ENCODE data around the gene TGM2. TPM values are rescaled to one million over a fixed set of nuclear protein-coding genes. Genes with fewer than 3 reads are reported as not detected.

The TGM2 gene
- total RNA-seq, 1 donor from 2014 or later = 9.6 TPM

DNA sequence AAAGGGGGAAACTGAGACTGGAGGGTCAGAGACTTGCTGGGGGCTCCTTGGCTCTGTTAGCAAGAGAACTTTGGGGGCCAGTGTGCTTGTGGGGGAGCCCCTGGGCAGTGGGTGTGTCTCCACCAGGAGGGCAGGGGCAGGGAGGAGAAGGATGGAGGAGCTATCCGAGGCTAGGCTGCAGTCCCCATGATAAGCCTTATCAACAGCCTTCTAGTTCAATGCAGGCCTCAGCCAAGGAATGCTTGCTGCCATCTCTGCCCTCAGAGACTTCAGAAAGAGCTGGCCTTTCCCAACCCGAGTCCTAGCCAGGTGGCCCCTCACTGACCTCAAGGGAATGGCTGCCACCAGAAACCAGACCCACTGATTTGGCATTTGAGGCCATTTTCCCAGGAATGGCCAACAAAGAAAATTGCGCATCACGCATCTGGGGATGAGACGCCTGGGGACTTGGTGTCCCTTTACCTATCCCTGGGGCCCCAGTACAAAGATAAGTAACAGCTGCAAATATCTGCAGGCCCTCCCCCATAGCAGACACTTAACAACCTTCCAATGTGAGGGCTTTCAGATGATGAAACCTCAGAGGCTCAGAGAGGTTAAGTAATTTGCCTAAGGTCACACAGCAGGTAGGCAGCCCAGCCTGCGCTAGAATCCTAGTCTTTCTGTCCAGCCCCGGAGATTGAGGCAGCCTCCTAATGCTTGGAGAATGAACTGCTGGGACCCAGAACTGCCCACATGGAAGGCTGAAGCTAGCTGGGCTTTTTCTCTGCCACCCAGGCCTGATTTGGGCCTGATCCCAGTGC lies 4.9 kb downstream of the TGM2 start:
- no peak for ATAC-seq

DNA sequence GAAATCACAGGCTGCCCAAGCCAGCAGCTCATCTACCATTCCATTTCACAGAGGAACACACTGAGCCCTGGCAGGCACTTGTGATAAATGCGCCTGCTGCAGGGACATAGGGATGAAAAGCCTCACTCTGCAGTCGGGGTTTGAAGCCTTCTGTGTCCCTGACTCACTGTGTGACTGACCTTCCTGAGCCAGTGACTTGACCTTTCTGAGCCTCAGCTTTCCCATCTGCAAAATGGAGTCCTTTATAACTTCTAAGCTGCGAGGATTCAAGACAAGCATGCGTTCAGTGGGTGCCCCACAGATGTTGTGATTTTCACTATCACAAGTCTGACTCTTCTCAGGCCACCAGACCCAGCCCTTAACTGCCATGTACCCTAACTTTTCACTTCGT lies 5.5 kb downstream of the TGM2 start:
- no peak for ATAC-seq

DNA sequence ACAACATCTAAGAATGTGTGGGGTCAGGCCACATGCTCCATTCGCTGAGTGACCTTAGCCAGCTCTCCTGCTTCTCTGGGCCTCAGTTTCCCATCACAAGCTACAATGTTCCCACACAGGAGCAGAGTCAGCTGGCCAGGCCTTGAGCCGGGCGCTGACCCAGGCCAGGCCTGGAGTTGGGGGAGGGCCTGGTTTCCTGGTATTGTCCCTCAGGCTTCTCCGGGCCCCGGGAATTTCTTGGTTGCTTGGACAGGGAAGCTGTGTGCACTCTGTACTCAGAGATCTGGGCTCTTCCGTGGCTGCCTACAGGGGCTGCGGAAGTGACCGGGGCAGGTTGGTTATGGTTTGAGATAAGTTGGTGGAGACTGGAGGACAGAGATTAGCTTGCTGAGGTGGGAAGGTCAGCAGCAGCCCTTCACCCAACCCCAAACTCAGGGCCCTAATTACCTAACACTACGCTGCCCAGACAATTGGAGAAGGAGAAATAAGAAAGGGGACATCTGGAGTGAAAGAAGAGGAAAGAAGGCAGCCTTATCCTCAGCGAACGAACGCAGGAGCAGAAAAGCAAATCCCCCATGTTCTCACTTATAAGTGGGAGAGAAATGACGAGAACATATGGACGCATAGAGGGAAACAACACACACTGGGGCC lies 6.2 kb downstream of the TGM2 start:
- peak; percentile 26 for ATAC-seq

DNA sequence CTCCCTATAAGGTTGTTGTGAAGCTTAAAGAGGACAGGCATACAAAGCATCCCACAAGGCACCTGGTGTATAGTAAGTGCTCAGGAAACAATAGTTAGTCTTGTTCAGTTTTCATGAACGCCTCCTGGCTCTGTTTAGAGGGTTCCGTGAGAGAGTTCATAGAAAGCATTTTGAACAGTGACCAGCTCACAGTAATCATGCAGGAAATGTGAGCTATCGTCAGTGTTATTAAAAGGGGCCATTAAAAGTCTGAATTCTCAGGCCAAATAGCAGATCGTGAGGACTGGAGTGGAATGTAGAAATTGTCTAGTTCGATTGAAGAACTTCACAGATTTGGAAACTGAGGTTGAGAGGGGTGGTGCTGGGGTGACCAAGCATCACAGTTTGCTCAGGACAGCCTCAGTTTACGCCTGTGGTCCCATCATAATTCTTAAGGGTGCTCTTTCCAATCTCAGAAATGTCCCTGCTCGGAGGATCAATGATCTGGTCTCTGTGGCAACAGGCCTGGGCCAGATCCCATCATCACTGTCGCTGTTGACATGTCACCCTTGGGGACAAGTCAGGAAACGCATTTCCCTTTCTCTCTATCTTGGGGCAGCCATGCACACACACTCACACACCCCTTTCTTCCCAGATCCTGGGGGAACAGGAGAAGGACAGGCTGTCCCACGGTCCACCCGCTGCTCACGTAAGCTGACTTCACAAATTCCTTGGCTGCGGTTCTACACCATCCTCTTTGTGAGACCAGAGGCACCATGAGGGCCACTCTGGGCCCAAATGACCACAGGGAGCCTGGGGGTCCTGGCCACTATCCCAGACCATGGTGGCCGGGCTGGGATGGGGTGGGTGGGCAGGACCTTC lies 7.2 kb downstream of the TGM2 start:
- no peak for ATAC-seq

DNA sequence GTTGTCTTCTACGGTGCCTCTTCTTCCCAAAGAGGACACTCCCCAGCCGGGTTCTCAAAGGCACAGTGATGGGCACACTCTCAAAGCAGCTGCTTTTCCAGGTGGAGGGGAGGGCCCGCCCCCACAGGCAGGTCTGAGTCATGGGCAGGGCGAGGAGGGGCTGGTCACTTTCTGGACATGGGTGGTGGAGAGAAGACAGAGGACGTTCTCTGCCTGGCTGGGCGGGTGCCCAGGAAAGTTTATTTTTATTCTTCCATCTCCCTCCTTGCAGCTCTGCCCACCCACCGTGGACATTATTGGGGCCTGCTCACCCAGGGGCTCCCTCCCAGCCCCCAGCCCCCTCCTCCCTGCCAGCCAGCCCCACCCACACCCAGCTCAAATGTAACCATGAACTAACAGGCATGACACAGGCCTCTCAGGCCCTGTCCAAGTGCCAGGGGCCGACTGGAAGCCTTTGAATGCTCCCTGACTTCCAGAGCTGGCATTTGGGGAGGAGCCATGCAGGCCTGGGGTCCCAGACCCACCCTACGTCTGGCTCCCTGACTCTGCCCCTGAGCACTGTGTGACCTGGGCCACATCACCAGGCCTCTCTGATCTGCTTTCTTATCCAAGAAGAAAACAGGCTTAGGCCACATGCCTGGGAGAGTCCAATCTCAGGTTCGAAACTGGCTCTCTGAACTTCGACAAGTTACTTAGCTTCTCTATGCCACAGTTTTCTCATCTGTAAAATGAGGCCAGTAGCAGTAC lies 8.0 kb downstream of the TGM2 start:
- no peak for ATAC-seq

DNA sequence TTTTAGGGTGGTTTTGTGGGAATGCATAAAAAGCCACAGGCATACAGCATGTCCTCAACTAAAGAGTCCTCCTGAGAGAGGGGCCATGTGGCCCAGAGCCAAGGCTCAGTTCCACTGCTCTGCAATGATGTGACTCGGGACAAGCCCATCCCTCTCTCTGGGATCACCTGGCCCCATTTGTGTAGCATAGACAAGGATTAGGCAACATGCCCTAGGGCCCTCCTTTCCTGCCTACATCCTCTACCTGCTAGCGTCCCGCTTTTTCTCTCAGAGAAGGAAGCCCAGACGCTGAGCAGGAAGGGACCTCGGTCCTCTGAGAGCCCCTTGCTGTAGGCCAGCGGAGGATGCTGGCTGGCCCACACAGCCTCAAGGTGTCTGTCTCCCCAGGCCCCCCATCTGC lies 8.8 kb downstream of the TGM2 start:
- no peak for ATAC-seq

DNA sequence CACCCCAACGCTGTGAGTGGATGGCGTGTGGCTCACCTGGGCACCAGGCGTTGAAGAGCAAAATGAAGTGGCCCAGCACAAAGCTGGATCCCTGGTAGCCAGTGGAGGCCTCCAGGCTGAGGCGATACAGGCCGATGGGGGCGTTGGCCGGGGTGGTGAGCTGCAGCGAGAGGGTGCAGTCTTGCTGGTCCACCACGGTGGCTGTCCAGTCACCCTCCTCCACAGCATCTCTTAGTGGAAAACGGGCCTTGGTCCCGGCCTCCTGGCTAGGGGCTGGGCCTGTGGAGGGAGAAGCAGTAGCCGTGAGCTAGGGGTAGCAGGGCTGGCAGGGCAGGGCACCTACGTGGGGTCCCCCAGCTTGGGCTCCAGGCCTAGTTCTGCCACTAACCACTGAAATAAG lies 9.3 kb downstream of the TGM2 start:
- ATAC-seq = no peak

DNA sequence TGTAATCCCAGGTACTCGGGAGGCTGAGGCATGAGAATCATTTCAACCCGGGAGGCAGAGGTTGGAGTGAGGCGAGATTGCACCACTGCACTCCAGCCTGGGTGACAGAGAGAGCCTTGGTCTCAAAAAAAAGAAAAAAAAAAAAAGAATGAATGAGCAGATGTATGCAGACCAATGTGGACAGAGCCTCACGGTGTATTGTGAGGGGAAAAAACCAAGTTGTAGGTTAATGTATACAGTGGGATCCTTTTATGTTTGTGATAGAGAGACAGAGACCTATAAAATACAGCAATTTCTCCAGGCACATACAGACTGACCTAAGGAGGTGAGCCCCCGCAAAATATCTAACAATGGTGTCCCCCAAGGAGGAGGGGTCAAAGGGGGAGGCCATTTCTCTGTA lies 11.7 kb downstream of the TGM2 start:
- ATAC-seq = no peak

DNA sequence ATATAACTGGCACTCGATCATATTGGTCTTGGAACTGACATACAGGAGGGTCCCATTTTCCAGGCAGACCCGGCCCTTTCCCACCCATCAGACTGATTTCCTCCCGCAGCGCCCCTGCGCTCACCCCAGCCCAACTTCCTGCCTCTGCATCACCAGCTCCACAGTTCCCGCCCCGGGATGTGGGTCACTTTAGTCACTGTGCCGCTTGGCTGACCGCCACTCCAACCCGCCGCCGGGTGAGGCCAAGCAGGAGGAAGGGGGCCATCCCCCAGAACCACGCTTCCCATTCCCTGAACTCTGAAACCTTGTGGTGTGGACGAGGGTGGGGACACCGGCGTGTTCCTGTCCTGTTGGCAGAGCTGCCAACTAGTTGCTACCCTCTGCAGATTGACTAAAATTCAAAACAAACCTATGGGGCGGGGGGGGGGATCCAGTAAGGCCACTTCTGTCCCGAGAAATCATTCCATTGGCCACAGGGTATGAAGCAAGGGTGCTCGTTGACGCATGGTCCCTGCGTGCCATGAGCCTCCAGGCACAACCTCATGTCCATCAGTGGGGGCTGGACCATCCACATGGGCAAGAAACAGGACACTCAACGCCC lies 12.3 kb downstream of the TGM2 start:
- ATAC-seq = peak; percentile 68

DNA sequence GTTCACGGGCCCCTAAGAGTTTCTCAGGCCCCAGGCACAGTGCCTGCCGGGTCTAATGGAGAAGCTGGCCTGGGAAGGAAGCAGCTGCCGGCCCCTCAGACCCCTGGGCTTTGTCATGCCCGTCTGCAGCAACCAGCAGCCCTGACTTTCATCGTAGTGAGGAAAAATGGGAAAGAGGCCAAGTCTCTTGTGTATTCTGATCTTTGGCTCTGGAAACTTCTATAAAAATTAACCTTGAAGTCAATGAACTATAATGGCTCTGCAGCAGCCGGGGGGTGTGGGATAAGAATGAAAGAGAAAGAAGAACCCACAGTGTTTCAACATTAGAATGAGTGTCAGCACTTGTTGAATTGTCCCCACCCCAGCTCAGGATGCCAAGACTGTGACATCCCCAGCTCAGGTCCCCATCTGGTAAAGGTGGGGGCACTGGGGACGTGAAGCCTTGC lies 12.9 kb downstream of the TGM2 start:
- peak; percentile 23 for ATAC-seq

DNA sequence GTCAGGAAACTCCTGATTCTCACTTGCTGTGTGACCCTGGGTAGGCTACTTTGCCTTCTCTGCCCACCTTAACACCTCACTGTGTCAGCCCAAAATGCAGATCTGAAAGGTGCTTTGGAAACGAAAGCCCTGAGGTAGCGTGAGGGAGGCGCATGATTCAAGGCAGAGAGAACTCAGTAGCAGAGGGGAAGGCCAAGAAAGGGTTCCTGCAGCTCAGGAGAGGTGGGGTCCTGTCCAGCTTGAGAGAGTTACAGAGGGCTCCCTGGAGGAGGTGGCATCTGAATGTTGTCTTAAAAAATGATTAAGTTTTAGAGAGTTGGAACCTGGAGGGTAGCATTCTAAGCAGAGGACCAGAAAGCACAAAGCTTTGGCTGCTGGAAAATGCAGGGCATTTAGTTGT lies 13.6 kb downstream of the TGM2 start:
- ATAC-seq = no peak

DNA sequence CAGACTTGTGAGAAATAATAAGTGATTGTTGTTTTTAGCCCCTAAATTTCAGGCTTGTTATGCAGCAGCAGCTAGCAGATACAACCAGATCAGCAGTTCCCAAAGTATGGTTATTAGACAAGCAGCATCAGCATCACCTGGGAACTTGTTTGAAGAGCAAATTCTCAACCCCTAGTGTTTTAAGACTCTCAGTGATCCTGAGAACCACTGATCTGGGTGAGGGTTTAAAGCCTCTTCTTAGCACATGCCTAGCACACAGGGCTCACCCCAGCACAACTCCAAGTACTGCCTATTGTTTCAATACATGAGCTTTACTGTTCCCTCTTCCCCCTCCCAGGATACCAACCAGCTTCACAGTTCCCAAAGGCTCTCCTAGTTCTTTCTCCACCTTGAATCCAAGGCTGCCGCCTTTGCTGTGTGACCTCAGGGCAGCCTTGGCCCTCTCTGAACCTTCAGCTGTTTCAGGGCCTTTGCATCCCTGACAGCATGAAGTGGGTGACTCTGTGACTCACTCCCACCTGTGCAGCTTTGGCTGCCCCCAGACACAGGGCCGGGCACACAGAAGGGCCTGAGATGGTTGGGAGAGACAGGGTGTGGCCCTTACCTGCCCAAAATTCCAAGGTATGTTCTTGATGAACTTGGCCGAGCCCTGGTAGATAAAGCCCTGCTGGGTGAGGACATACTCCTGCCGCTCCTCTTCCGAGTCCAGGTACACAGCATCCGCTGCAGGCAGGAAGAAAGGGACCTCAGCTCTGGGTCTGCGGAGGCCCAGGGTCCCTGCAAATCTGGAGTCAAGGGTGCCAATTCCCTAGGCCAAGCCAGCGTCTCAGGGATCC lies 14.5 kb downstream of the TGM2 start:
- ATAC-seq = no peak

DNA sequence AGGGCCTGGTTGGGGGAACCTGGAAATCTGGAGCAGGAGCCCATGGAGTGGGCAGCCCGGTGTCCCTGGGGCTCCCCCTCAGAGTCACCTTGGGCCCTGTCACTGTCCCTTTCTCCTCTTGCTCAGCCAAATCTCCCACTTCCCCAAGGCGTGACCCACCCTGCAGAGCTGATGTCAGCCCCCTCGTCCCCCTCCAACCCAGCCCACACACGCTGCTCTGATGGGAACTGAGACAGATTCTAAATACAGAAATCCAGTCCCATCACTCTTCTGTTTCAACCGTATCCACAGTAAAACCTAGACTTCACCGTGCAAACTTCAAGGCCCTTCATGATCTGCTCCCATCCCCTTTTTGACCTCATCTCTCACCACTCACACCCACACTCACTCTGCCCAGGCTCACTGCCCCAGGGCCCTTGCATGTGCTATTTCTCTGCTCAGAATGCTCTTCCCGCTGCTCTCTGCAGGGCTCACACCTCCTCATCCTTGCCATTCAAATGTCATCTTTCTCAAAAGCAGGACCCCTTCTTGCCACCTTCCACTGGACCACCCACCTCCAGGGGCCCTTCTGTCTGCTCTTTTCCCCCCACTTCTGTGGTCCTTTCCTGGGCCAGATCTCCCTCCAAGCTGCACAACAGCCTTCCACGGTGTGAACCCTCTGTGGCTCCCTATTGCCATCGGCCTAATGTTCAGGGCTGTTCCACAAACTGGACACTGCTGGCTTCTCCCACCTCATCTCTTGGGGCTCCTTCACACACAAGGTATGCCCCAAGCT lies 16.6 kb downstream of the TGM2 start:
- ATAC-seq = no peak

DNA sequence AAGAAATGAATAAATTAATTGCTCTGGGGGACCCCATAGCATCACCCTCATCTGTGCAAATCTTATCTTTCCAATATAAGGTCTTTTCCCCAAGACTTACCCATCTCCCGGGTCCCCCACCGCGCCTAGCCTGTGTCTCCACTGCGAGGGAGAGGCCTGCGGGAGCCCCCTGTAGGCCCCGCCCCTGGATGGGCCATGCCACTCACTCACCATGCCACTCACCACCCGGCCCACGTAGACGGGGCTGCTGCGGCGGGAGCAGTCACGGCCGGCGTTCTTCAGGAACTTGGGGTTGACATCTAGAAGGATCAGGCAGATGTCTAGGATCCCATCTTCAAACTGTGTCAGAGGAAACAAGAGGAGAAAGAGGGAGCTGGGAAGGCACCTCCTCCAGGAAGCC lies 17.3 kb downstream of the TGM2 start:
- ATAC-seq = no peak

DNA sequence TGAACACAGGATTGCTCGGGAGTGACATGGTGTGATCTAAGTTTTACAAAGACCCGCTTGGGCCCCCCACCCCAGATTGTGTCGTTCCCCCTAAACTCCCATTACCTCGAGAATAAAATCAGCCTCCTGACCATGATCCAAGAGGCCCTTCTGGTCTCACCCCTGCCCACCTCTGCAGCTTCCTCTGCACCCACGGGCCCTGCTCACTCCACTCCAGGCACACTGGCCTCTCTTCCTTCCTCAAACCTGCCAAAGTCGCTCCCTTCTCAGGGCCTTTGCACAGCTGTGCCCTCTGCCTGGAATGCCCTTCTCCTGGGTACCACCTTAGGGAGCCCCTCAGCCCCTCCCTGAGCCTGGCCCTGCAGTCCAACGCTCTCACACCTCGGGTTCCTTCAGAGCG lies 17.9 kb downstream of the TGM2 start:
- ATAC-seq = no peak

DNA sequence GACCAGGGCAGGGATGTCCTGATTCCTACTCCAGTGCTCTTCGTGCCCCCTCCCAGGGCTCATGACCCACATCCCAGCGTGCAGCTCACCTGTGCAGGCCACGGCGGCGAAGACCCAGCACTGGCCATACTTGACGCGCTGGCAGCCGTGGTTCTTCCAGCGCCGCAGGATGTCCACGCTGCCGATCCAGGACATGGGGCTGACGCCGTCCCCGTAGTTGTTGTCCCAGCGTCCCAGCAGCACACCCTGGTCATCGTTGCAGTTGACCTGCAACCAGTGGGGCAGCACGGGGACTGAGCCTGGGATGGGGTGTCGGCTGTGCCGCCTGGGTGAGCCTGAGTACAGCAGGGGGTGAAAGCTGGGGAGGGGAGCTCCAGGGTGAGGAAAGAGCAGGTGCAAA lies 18.4 kb downstream of the TGM2 start:
- ATAC-seq = no peak

DNA sequence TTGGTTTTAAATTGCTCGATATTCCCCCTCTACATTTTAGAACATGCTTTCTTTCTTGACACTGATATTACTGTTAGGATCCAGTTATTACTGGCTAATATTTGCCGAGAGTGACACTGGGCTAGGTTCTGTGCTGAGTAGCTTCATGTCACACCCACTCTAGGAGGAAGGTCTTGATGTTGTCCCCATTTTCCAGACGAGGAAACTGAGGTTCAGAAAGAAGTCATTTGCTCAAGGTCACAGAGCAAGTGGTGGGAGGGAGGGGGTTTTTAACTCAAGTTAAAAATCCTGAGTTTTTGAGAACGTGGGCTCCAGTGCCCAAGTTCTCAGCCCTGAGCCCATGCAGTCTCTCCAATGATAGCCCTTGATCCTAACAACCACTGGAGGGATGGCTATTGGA lies 18.9 kb downstream of the TGM2 start:
- no peak for ATAC-seq

DNA sequence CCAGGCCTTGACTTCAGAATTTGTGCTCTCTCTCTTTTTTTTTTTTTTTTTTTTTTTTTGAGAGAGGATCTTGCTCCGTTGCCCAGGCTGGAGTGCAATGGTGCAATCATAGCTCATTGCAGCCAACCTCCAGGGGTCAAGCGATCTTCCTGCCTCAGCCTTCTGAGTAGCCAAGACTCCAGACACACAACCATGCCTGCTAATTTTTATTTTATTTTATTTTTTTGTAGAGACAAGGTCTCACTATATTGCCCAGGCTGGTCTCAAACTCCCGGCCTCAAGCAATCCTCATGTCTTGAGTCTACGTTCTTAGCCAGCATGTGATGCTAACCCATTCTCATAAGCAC lies 19.4 kb downstream of the TGM2 start:
- ATAC-seq = no peak

DNA sequence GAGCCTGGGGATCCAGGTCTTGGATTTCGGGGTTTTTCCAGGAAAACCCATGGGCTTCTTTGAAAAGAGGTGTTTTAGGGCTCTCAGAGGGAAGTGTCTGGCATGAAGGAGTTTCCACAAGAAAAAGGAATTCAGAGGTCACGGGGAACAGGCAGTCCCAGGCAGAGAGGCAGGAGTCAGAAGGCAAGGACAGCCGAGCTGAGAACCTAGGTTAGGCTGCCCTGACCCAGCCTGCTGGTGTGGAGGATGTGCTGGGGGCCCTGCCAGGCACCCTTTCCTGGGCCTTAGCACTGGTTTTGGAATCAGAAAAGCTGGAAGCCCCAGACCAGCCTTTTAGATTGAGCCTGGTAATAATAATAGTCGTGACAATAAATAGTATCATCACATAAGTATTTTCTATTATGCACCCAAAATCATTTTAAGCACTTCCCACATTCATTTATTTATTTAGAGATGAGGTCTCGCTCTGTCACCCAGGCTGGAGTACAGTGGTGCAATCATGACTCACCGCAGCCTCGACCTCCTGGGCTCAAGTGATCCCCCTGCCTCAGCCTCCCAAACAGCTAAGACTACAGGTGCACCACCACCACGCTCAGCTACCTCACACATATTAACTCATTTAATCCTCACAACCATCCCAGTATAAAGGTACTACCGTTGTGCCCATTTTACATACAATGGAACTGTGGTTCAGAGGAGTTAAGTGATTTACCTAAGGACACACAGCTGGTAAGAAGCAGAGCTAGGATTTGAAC lies 19.9 kb downstream of the TGM2 start:
- no peak for ATAC-seq

DNA sequence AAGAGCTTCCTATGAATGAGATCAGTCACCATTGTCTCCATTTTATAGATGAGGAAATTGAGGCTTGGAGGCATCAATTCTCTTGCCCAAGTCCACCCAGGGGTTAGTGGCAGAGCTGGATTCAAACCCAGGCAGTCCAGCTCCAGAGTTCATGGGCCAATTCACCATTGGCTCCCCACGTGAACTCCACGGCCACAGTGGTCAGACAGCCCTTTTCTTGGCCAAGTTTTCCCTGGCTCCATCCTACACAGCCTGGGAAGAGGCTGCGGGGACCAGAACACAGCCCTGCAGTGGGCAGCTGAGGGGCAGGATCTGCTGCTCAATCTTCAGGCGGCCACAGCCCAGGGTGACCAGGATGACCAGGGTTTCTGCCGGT lies 20.5 kb downstream of the TGM2 start:
- ATAC-seq = no peak
